Measurements from ENCODE around the gene PITRM1. TPM values are rescaled to one million over a fixed set of nuclear protein-coding genes. Genes with fewer than 3 reads are reported as not detected.

The PITRM1 gene
- polyA plus RNA-seq, 12 donors, result 41.3 to 68.1 (median 58.8) TPM; not detected in 1

- no peak for DNase-seq
Observed at GRCh38 chr10:3169673-3170072, 2.9 kb downstream of the PITRM1 start.

- DNase-seq, result no peak
Observed at GRCh38 chr10:3169271-3169670, 3.3 kb downstream of the PITRM1 start.

- DNase-seq, result no peak
Observed at GRCh38 chr10:3167611-3168330, 4.8 kb downstream of the PITRM1 start.

- no peak for DNase-seq
Observed at GRCh38 chr10:3166496-3167290, 5.9 kb downstream of the PITRM1 start.

- DNase-seq, result no peak
Observed at GRCh38 chr10:3165196-3165595, 7.4 kb downstream of the PITRM1 start.

GRCh38 chr10:3163879-3164278, 8.7 kb downstream of the PITRM1 start:
- DNase-seq, result no peak

GRCh38 chr10:3162533-3162932, 10.0 kb downstream of the PITRM1 start:
- no peak for DNase-seq

GRCh38 chr10:3159152-3159551, 13.4 kb downstream of the PITRM1 start:
- no peak for DNase-seq

GRCh38 chr10:3154666-3155065, 17.9 kb downstream of the PITRM1 start:
- DNase-seq, result no peak

- no peak for DNase-seq
Observed at GRCh38 chr10:3152566-3152935, 20.0 kb downstream of the PITRM1 start.

- DNase-seq, result no peak
Observed at GRCh38 chr10:3151889-3152565, 20.6 kb downstream of the PITRM1 start.

GRCh38 chr10:3150961-3151360, 21.6 kb downstream of the PITRM1 start:
- no peak for DNase-seq

- DNase-seq, result no peak
Observed at GRCh38 chr10:3150366-3150765, 22.2 kb downstream of the PITRM1 start.

- DNase-seq, result no peak
Observed at GRCh38 chr10:3149918-3150317, 22.7 kb downstream of the PITRM1 start.

GRCh38 chr10:3148994-3149393, 23.6 kb downstream of the PITRM1 start:
- DNase-seq, result no peak

GRCh38 chr10:3148041-3148440, 24.5 kb downstream of the PITRM1 start:
- DNase-seq, result no peak

GRCh38 chr10:3147117-3147820, 25.3 kb downstream of the PITRM1 start:
- no peak for DNase-seq

- no peak for DNase-seq
Observed at GRCh38 chr10:3146289-3146688, 26.3 kb downstream of the PITRM1 start.

- no peak for DNase-seq
Observed at GRCh38 chr10:3145366-3145765, 27.2 kb downstream of the PITRM1 start.

GRCh38 chr10:3143791-3144434, 28.7 kb downstream of the PITRM1 start:
- no peak for DNase-seq

GRCh38 chr10:3143366-3143765, 29.2 kb downstream of the PITRM1 start:
- no peak for DNase-seq

All from muscle of arm (tissue), 12 donors.